GM10266 (cell line): ENCODE results near the gene ZBTB9.

Experiments
- DNase-seq: peaks from one replicate; pipeline ENCODE4 v3.0.0; 2012; ENCODE audit errors: extremely low spot score
- CTCF ChIP-seq: IDR thresholded peaks from 2 replicates; pipeline ENCODE4 v1.5.1; 2012; ENCODE audit warnings: mild to moderate bottlenecking, low read depth; ENCODE audit not compliant: control insufficient read depth, insufficient read depth; ENCODE audit errors: missing control alignments

ZBTB9 gene

GRCh38 chr6:33427585-33428223, 26.7 kb upstream of the ZBTB9 start:
- TF ChIP-seq CTCF: no peak
- peak; percentile 86 for DNase-seq

- DNase-seq: peak; percentile 66
- peak; percentile 11 for TF ChIP-seq CTCF
Observed at GRCh38 chr6:33428224-33428965, 26.0 kb upstream of the ZBTB9 start.

DNA sequence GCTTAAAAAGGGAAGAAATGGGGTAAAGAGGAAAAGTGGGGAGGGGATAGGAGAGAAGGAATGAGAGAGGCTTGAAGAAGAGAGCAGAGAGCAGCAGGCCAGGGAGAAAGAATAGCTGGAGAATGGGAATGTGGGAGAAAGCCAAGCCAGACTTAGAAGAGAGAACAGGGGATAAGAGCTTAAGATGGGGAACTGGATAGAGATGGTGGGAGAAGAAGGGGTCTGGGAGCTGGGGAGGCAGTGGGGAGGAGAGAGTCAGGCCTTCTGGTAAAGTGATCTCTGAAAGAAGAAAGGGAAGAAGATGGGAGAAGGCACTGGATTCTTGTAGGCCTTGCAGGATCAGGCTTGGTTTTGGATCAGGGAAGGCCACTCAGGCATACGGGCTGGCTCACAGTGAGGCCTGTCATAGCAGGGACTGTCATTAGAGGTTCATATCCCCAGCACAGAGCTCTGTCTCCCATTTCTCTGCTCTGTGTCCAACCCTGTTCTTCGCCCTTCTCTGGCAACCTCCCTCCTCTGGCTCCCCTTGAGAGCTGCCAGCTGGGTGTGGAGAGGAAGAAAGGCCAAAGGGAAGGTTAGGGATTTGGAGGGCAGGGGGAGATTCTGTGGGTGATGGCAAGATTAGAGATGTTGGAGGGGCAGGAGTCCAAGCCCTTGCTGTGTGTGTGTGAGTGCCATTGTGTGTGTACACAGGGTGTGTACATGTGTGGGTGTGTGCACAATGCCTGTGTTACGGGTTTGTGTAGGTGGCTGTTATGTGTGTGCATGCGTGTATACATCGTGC, 25.2 kb upstream of the ZBTB9 start:
- TF ChIP-seq CTCF: no peak
- no peak for DNase-seq

GRCh38 chr6:33429750-33430052, 24.7 kb upstream of the ZBTB9 start:
- no peak for DNase-seq
- TF ChIP-seq CTCF: no peak

DNA sequence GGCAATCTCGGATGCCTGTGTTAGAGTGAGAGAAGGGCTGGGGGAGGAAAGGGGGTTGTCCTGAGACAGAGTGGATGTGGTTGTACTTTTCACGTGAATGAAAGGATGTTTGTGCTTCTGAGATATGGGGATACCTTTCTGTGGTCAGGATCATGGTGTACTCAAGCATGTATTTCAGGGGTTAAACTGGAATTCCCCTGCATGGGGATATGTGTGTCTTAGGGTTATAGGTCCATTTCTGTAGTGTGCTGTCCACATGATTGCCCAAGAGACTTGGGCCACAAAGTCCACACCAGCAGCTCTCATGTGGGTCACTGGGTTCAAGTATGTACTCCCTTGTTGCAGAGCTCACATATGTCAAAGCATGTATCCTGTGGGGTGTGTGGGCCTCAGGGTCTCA, 24.0 kb upstream of the ZBTB9 start:
- DNase-seq: no peak
- TF ChIP-seq CTCF: no peak

DNA sequence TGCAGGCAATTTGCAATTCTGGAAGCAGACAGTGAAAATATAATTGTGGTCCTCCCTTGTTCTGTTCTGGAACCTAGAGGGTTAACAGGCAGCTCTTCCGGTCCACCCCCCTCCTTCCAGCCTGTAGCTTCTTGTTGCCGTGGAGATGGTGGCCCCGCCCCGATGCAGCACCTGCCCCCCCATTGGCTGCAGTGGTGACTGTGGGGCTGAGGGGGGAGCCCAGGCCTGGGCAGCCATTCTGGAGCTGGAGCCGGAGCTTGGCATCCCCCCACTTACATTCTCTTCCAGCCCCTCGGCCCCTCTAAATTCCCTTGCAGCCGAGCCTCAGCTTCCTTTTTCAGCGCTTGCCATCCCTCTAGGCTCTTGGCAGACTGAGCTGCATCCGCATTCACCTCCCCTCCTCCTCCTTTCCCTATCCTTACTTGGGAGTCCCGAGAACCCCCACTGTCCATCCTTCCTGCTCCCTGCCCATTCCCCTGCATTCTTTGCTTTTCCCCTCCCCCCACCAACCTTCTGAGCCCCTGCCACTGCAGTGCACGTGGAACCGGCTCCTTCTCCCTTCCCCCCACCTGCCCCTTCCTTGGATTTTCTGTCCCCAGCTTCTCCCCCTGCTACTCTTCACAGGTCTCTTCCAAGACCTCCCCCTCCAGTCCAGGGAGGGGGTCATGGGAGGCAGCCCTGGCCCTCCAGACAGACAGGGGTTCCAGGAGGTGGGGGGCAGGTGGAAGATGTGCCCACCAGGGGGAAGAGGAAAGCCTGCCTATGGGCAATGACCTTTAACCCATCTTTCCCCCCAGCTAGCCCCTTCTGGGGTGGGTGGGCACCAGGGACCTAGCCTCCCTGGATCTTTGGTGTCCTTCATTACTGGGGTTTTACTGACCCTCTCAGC, 23.1 kb upstream of the ZBTB9 start:
- TF ChIP-seq CTCF: no peak
- peak; percentile 95 for DNase-seq
